Left ventricle myocardium inferior (tissue), 1 donor: ENCODE results near the gene EGR4. TPM values are rescaled to one million over a fixed set of nuclear protein-coding genes. Genes with fewer than 3 reads are reported as not detected.
A peak's percentile ranks its signal among the peaks of the same experiment; 100 is the strongest.

Experiments used
- DNase-seq: peaks from one replicate; pipeline ENCODE4 v3.0.0-alpha.2; 2020
- H3K27ac ChIP-seq: fragments of 200-600 bp; replicated peaks from 2 replicates; pipeline ENCODE4 v1.8.0; 2021
- H3K27me3 ChIP-seq: fragments of 200-600 bp; 2 replicates; pipeline ENCODE4 v1.8.0; 2021; ENCODE audit warnings: low read depth
- H3K36me3 ChIP-seq: fragments of 200-600 bp; 2 replicates; pipeline ENCODE4 v1.8.0; 2021
- H3K4me1 ChIP-seq: fragments of 200-600 bp; 2 replicates; pipeline ENCODE4 v1.8.0; 2021
- H3K4me3 ChIP-seq: fragments of 200-600 bp; 2 replicates; pipeline ENCODE4 v1.8.0; 2021; ENCODE audit warnings: mild to moderate bottlenecking, moderate library complexity
- H3K9me3 ChIP-seq: fragments of 200-600 bp; replicated peaks from 2 replicates; pipeline ENCODE4 v1.8.0; 2021
- CTCF ChIP-seq: fragments of 200-600 bp; IDR thresholded peaks from 2 replicates; pipeline ENCODE4 v1.8.0; 2021; ENCODE audit warnings: antibody characterized with exemption, mild to moderate bottlenecking, borderline replicate concordance
- intact Hi-C: fragments of 100-400 bp; cut with micrococcal nuclease; formaldehyde crosslinking; loops from one replicate; pipeline ENCODE4 v1.11.0; 2022
- total RNA-seq: library from RNA; stranded (reverse); fragmentation: NEBNext Ultra II Directional; extraction: Animal tissue kit (Norgen Biotek cat#: 25700); gene quantifications from one replicate; pipeline ENCODE4 v1.2.1, GENCODE V29; 2021
- donor health status: DM: no; HTN: yes; CAD: no; lungs with severe emphysema.

Gene EGR4
- total RNA-seq, 1 donor from 2014 or later: not detected

DNA sequence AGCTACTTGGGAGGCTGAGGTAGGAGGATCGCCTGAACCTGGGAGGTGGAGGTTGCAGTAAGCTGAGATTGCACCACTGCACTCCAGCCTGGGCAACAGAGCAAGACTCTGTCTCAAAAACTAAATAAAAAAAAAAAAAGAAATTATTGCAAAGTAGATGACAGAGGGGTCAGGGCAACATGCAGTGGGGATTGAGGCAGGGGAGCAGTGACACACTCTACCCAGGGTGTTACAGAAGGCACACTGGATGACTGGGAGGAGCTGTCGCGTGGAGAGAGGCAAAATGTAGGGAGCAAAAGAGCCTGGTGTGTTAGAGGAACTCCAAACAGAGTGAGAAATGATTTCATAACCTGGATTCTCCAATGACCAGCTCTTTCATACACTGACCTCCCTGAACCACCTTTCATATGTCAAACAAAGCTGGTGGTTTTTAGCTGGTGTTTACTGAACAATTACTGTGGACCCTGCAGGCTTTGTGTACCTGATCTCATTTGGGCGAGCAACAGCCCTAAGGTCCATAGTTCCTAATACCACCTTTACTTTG lies 31.2 kb downstream of the EGR4 start:
- H3K27me3 ChIP-seq: peaks cover 36% of the 10 kb centered on the region
- no peak for DNase-seq
- TF ChIP-seq CTCF: no peak
- no peaks in the 10 kb centered on the region for H3K9me3 ChIP-seq
- H3K4me1 ChIP-seq: no peaks in the 10 kb centered on the region
- H3K36me3 ChIP-seq: no peaks in the 10 kb centered on the region
- H3K27ac ChIP-seq: no peak overlapping the region
- H3K4me3 ChIP-seq: no peak overlapping the region
- intact Hi-C loops: no loop called here

GRCh38 chr2:73260338-73260984 lies 32.9 kb downstream of the EGR4 start:
- H3K36me3 ChIP-seq: no peaks in the 10 kb centered on the region
- H3K4me1 ChIP-seq: no peaks in the 10 kb centered on the region
- intact Hi-C loops: no loop called here
- peaks cover 19% of the 10 kb centered on the region for H3K27me3 ChIP-seq
- peak; percentile 45 for DNase-seq
- H3K4me3 ChIP-seq: no peak overlapping the region
- peak; percentile 61 for TF ChIP-seq CTCF
- H3K27ac ChIP-seq: no peak overlapping the region
- H3K9me3 ChIP-seq: no peaks in the 10 kb centered on the region

DNA sequence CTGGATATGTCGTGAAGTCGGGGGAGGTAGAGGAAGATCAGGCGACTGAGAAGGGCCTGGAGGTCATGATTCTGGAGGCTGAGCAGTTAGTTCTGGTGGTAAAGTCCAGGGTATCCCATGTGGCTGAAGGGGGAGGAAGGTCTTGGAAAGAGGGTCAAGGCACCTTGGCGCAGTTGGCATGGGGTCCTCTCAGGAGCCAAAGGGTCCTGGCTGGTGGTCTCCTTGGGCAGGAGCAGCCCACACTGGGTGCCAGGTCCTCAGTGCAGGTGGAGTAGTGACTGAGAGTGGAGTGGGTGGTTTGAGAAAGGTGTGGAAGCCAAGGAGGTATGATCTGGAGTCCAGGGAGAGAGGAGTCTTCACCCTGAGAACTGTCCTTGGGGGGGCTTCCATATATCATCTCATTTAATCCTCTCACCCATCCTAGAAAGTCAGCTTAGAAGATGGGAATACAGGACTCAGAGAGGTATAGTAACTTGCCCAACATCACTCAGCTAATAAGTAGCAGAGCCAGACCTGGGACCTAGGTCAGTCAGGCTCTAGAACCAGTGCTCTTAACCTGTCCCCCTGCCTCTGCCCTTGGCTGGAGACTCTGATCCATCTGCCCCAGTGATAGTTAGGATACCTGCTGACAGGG lies 33.5 kb downstream of the EGR4 start:
- no peak for DNase-seq
- Histone ChIP-seq H3K4me3 (no peak overlapping the region), H3K9me3 (no peaks in the 10 kb centered on the region), H3K36me3 (peaks cover 3% of the 10 kb centered on the region), H3K4me1 (no peaks in the 10 kb centered on the region), H3K27me3 (peaks cover 13% of the 10 kb centered on the region), H3K27ac (no peak overlapping the region)
- no peak for TF ChIP-seq CTCF
- intact Hi-C loops: no loop called here

DNA sequence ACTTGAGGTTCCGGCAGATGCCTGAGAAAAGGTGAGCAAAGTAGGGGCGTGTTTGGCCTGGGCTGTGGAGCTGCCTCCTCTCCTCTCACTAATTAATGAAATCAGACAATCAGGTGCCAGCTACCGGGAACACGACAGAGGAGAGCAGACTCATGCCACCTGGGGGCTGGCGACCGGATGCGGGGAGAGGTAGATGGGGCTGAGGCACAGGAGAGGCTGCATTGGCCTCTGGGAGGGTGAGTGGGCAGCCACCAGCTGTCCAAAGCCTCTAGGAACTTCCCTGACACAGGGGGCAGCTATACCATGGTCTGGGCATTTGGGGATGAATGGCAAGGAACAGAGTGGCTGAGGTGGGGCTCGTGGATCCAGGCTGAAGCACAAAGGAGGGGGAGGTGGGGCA lies 34.1 kb downstream of the EGR4 start:
- Histone ChIP-seq H3K27me3 (peaks cover 9% of the 10 kb centered on the region), H3K27ac (no peak overlapping the region), H3K4me1 (no peaks in the 10 kb centered on the region), H3K9me3 (no peaks in the 10 kb centered on the region), H3K36me3 (peaks cover 8% of the 10 kb centered on the region), H3K4me3 (no peak overlapping the region)
- DNase-seq: no peak
- TF ChIP-seq CTCF: no peak
- intact Hi-C loops: no loop called here

GRCh38 chr2:73258913-73259215 lies 34.5 kb downstream of the EGR4 start:
- Histone ChIP-seq H3K9me3 (no peaks in the 10 kb centered on the region), H3K27me3 (peaks cover 9% of the 10 kb centered on the region), H3K4me3 (no peak overlapping the region), H3K36me3 (peaks cover 13% of the 10 kb centered on the region), H3K27ac (no peak overlapping the region), H3K4me1 (no peaks in the 10 kb centered on the region)
- no peak for TF ChIP-seq CTCF
- DNase-seq: no peak
- intact Hi-C loops: no loop called here
